Measurements from ENCODE around the gene SLC17A9.

- no peak for TF ChIP-seq POLR2A (IDR thresholded peaks at IDR 0.05; ENCODE audit: low read length)
- no peak for TF ChIP-seq GATA1 (IDR thresholded peaks at IDR 0.05; ENCODE audit: low read depth, low read length)
Measured at GRCh38 chr20:62997417-62998035, 45.0 kb downstream of the SLC17A9 start.
